A673 (cell line): ENCODE results near the gene AIP.

Experiments used
- EZH2 ChIP-seq: fragments of 200-600 bp; sonication (generic); IDR thresholded peaks from 2 replicates; pipeline ENCODE4 v1.6.1; 2017; ENCODE audit warnings: borderline replicate concordance, low read depth, mild to moderate bottlenecking, mixed read lengths, antibody characterized with exemption, low read length; ENCODE audit not compliant: poor library complexity, severe bottlenecking
- TF ChIP-seq, protein P1 (sequence below): fragments of 300-800, 200-600 bp; sonication (generic); conservative IDR thresholded peaks from 2 replicates; pipeline ENCODE4 v1.5.1; 2017; ENCODE audit warnings: low read depth, mild to moderate bottlenecking, antibody characterized with exemption, low read length, moderate library complexity, mixed read lengths

DNA sequence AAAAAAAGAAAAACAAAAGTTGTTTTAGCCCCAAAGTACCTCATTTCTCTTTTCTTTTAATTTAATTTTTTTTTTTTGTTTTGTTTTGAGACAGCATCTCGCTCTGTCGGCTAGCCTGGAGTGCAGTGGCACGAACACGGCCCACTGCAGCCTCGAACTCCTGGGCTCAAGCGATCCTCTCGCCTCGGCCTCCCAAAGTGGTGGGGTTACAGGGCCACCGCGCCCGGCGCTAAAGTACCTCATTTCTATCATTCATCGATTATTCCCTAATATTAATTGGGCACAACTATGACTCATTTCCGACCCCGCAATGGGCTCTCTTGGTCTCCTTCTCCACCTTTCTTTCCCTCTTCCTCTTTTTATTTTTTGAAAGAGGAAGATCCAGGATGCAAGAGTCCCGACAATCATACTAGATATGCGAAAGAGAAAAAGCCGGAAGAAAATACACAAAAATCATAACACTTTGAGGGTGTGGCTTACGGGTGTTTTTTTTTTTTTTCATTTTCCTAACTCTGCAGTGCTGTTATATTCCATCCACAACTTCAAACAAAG is 475 bp upstream of the AIP start:
- TF ChIP-seq, protein P1, sequence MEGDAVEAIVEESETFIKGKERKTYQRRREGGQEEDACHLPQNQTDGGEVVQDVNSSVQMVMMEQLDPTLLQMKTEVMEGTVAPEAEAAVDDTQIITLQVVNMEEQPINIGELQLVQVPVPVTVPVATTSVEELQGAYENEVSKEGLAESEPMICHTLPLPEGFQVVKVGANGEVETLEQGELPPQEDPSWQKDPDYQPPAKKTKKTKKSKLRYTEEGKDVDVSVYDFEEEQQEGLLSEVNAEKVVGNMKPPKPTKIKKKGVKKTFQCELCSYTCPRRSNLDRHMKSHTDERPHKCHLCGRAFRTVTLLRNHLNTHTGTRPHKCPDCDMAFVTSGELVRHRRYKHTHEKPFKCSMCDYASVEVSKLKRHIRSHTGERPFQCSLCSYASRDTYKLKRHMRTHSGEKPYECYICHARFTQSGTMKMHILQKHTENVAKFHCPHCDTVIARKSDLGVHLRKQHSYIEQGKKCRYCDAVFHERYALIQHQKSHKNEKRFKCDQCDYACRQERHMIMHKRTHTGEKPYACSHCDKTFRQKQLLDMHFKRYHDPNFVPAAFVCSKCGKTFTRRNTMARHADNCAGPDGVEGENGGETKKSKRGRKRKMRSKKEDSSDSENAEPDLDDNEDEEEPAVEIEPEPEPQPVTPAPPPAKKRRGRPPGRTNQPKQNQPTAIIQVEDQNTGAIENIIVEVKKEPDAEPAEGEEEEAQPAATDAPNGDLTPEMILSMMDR, result no peak
- TF ChIP-seq EZH2, result no peak
